Ovary (tissue), 9 donors: ENCODE results near the gene ROR2. TPM values are rescaled to one million over a fixed set of nuclear protein-coding genes. Genes with fewer than 3 reads are reported as not detected.

Source experiments
- DNase-seq, 5 donors: peaks; one replicate each; pipeline ENCODE4 v3.0.0-alpha.2; 2019 to 2020
- H3K27ac ChIP-seq, 2 donors: fragments of 200-600 bp; one replicate each; pipeline versions ENCODE4 v1.5.1 to v1.8.0; 2019 to 2022
- H3K27me3 ChIP-seq: fragments of 200-600 bp; one replicate; pipeline ENCODE4 v1.8.0; 2022
- H3K36me3 ChIP-seq: fragments of 200-600 bp; sonication (generic); one replicate; pipeline ENCODE4 v1.5.1; 2019
- H3K4me1 ChIP-seq: one replicate; pipeline ENCODE4 v1.8.1; 2013; ENCODE audit warnings: mild to moderate bottlenecking, moderate library complexity; ENCODE audit not compliant: insufficient read depth
- H3K4me3 ChIP-seq: fragments of 200-600 bp; sonication (generic); one replicate; pipeline ENCODE4 v1.5.1; 2017
- H3K9me3 ChIP-seq, 2 donors: fragments of 200-600 bp in 1 of 2; sonication (generic) in 1 of 2; one replicate each; pipeline versions ENCODE4 v1.5.1 to v1.8.1; 2013 to 2019; ENCODE audit warnings: mild to moderate bottlenecking in 1 of 2, moderate library complexity in 1 of 2
- CTCF ChIP-seq, 3 donors: fragments of 450-650 bp in 2 of 3; fragments of 200-600 bp in 1 of 3; IDR thresholded peaks; one replicate each; pipeline versions ENCODE4 v1.5.1 to v1.8.0; 2016 to 2022; ENCODE audit warnings: antibody characterized with exemption in 3 of 3, mild to moderate bottlenecking in 1 of 3
- EP300 ChIP-seq: sonication (generic); formaldehyde crosslinking; IDR thresholded peaks from one replicate; pipeline ENCODE4 v1.6.1; 2017; ENCODE audit warnings: antibody characterized with exemption
- POLR2A ChIP-seq: fragments of 450-650 bp; IDR thresholded peaks from one replicate; pipeline ENCODE4 v1.6.1; 2017; ENCODE audit warnings: antibody characterized with exemption, mild to moderate bottlenecking, moderate library complexity
- WGBS, 3 donors: extraction: QIAGEN DNeasy Blood & Tissue Kit in 1 of 3; methylation state at CpG; one replicate each; pipeline versions ENCODE4 v1.1.5 to v1.1.7; 2013 to 2017; 5-methylcytosine and 5-hydroxymethylcytosine counted together
- intact Hi-C, 4 donors: fragments of 100-400 bp; cut with DNase I; formaldehyde crosslinking; loops; one replicate each; pipeline versions ENCODE4 v1.11.0 to v1.15.1; 2022 to 2023
- polyA plus RNA-seq, 2 donors: library from polyadenylated mRNA; stranded (reverse); fragments of 200-250 nt in 1 of 2; fragments of 350-450 nt in 1 of 2; fragmentation: Illumina TruSeq in 1 of 2; extraction: RNeasy Lipid Tissue Mini Kit (QIAGEN cat#74804) in 1 of 2; gene quantifications; one replicate each; pipeline ENCODE4 v1.2.3, GENCODE V29; 2013 to 2014
- total RNA-seq, 7 donors: library from RNA; depleted of rRNA in 2 of 7; stranded (reverse); fragments of >200 nt in 2 of 7; fragmentation: NEBNext Ultra II Directional in 3 of 7; extraction: Animal tissue kit (Norgen Biotek cat#: 25700) in 3 of 7; gene quantifications; one replicate each; pipeline versions ENCODE4 v1.1.0 to v1.2.4, GENCODE V29; 2016 to 2023
- donor health status: DM: no; HTN: no; CAD: no; lungs with moderate emphysema.
- donor health status: DM: no; HTN: no; CAD: no.
- donor health status: Bipolar disorder and iron deficiency.
- donor health status: DM: yes; HTN: yes; CAD: no.
- donor health status: DM: no; HTN: no; CAD: no.
- donor health status: DM: yes; HTN: yes; CAD: no.

ROR2 gene
- total and polyA plus RNA-seq, 9 donors = 11.4 to 35.5 (median 27.7) TPM

- no peak overlapping the region for H3K27ac ChIP-seq
- DNase-seq = no peak
- intact Hi-C loops = no loop called here
- H3K36me3 ChIP-seq = no peaks in the 10 kb centered on the region
- TF ChIP-seq EP300 (no peak), CTCF (IDR thresholded peaks at IDR 0.05) (no peak), POLR2A (no peak)
- 90 to 100% (median 96%) methylated on average over 1 of the region's 1 CpG for WGBS, 3 donors
- no peaks in the 10 kb centered on the region for H3K4me1 ChIP-seq
- no peak overlapping the region for H3K4me3 ChIP-seq
- H3K27me3 ChIP-seq = no peaks in the 10 kb centered on the region
- H3K9me3 ChIP-seq = no peaks in the 10 kb centered on the region
Observed at GRCh38 chr9:91654527-91654926, 295.5 kb downstream of the ROR2 start.

- WGBS, 3 donors = 87 to 95% (median 91%) methylated on average over 4 of the region's 4 CpGs
- intact Hi-C loops = no loop called here
- no peak overlapping the region for H3K4me3 ChIP-seq
- no peak for DNase-seq
- no peaks in the 10 kb centered on the region for H3K36me3 ChIP-seq
- no peaks in the 10 kb centered on the region for H3K9me3 ChIP-seq
- no peak for TF ChIP-seq EP300
- no peak for TF ChIP-seq CTCF (IDR thresholded peaks at IDR 0.05)
- TF ChIP-seq POLR2A = no peak
- no peaks in the 10 kb centered on the region for H3K4me1 ChIP-seq
- H3K27ac ChIP-seq = no peak overlapping the region
- H3K27me3 ChIP-seq = no peaks in the 10 kb centered on the region
Observed at GRCh38 chr9:91647371-91647770, 302.7 kb downstream of the ROR2 start.

- 75 to 82% (median 76%) methylated on average over 1 of the region's 1 CpG for WGBS, 3 donors
- DNase-seq = no peak
- Histone ChIP-seq H3K4me1 (no peaks in the 10 kb centered on the region), H3K4me3 (no peak overlapping the region), H3K27ac (no peak overlapping the region), H3K36me3 (no peaks in the 10 kb centered on the region), H3K27me3 (no peaks in the 10 kb centered on the region), H3K9me3 (no peaks in the 10 kb centered on the region)
- no peak for TF ChIP-seq EP300
- no peak for TF ChIP-seq CTCF (IDR thresholded peaks at IDR 0.05)
- TF ChIP-seq POLR2A = no peak
- intact Hi-C loops = no loop called here
Observed at GRCh38 chr9:91646702-91647101, 303.3 kb downstream of the ROR2 start.

GRCh38 chr9:91644433-91644832 is 305.6 kb downstream of the ROR2 start:
- intact Hi-C loops = no loop called here
- H3K27ac ChIP-seq = no peak overlapping the region

More at GRCh38 chr9:91644433-91644832, 305.6 kb downstream of the ROR2 start:
- no peaks in the 10 kb centered on the region for H3K36me3 ChIP-seq
- no peak overlapping the region for H3K4me3 ChIP-seq
- no peaks in the 10 kb centered on the region for H3K9me3 ChIP-seq
- no peaks in the 10 kb centered on the region for H3K4me1 ChIP-seq
- WGBS, 3 donors = 91 to 92% (median 92%) methylated on average over 3 of the region's 3 CpGs
- no peak for DNase-seq
- no peaks in the 10 kb centered on the region for H3K27me3 ChIP-seq
- TF ChIP-seq EP300 = no peak
- TF ChIP-seq CTCF (IDR thresholded peaks at IDR 0.05) = no peak
- no peak for TF ChIP-seq POLR2A
